ENCODE data around the gene SHANK1. TPM values are rescaled to one million over a fixed set of nuclear protein-coding genes. Genes with fewer than 3 reads are reported as not detected.

The SHANK1 gene
- total and polyA plus RNA-seq, 2 donors from 2014 or later: 0.24 to 0.35 TPM

DNA sequence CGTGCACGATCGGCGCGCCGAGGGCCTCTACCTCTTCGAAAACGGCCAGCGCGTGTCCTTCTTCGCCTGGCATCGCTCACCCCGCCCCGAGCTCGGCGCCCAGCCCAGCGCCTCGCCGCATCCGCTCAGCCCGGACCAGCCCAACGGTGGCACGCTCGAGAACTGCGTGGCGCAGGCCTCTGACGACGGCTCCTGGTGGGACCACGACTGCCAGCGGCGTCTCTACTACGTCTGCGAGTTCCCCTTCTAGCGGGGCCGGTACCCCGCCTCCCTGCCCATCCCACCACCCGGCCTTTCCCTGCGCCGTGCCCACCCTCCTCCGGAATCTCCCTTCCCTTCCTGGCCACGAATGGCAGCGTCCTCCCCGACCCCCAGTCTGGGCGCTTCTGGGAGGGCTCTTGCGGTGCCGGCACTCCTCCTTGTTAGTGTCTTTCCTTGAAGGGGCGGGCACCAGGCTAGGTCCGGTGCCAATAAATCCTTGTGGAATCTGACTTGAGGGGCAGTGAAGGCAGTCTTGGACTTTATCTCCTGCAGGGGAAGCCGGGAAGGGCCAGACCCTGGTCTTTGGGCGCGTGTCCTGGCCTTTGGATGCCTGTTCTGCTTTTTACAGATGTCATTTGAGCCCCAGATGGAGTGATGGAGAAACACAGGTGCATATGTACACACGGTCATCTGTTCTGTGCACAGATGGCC, 5.8 kb upstream of the SHANK1 start:
- FAIRE-seq (no peak), DNase-seq (peak in 2 of 5 donors; percentile 40 to 53)
- peak overlapping the region; percentile 35 to 76 for H3K27ac ChIP-seq (ENCODE audit: low read depth in 2 of 2, low read length in 2 of 2)
- peak overlapping the region; percentile 63 to 71 (median 68) for H3K4me3 ChIP-seq (ENCODE audit: low read length in 3 of 3)
- H3K9me3 ChIP-seq (ENCODE audit: control insufficient read depth in 2 of 3, insufficient read depth in 1 of 3, low read length in 3 of 3): no peaks in the 10 kb centered on the region
- TF ChIP-seq, protein P1, sequence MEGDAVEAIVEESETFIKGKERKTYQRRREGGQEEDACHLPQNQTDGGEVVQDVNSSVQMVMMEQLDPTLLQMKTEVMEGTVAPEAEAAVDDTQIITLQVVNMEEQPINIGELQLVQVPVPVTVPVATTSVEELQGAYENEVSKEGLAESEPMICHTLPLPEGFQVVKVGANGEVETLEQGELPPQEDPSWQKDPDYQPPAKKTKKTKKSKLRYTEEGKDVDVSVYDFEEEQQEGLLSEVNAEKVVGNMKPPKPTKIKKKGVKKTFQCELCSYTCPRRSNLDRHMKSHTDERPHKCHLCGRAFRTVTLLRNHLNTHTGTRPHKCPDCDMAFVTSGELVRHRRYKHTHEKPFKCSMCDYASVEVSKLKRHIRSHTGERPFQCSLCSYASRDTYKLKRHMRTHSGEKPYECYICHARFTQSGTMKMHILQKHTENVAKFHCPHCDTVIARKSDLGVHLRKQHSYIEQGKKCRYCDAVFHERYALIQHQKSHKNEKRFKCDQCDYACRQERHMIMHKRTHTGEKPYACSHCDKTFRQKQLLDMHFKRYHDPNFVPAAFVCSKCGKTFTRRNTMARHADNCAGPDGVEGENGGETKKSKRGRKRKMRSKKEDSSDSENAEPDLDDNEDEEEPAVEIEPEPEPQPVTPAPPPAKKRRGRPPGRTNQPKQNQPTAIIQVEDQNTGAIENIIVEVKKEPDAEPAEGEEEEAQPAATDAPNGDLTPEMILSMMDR (IDR thresholded peaks at IDR 0.05; ENCODE audit: borderline replicate concordance, extremely low read depth, insufficient read depth): no peak
- H3K36me3 ChIP-seq (ENCODE audit: control insufficient read depth in 2 of 3, insufficient read depth in 3 of 3, low read length in 3 of 3): no peaks in the 10 kb centered on the region
- H3K4me1 ChIP-seq (ENCODE audit: control insufficient read depth in 2 of 3, insufficient read depth in 2 of 3, low read depth in 1 of 3, low read length in 3 of 3): peaks cover 0 to 15% (median 0%) of the 10 kb centered on the region in 3 donors
- H3K9ac ChIP-seq (ENCODE audit: low read length in 3 of 3): peak overlapping the region; percentile 42 to 77 (median 64)
- intact Hi-C loops (cut with DNase I): no loop called here
- no peaks in the 10 kb centered on the region for H3K27me3 ChIP-seq (ENCODE audit: control insufficient read depth, insufficient read depth, low read length)

DNA sequence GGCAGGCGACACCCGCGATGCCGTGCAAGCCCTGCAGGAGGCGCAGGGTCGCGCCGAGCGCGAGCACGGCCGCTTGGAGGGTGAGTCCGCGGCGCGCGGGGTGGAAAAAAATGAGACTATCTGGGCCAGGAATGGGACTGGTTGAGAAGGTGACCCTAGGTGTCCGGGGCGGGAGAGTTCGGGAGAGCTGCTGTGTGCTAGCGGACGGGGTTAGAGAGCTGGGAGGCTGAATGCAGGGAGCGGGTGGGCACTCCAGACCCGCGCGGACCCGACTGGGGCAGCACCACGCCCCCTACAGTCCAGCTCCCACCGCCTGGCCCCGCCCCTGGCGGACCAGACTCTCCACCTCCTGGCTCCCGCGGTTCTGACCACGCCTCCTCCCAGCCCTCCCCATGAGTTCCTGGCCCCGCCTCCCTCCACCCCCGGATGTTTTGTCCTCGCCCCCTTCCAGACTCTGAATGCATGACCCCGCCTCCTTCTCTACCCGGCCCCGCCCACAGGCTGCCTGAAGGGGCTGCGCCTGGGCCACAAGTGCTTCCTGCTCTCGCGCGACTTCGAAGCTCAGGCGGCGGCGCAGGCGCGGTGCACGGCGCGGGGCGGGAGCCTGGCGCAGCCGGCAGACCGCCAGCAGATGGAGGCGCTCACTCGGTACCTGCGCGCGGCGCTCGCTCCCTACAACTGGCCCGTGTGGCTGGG, 5.1 kb upstream of the SHANK1 start:
- Histone ChIP-seq H3K9me3 (ENCODE audit: control insufficient read depth in 2 of 3, insufficient read depth in 1 of 3, low read length in 3 of 3) (no peaks in the 10 kb centered on the region), H3K27me3 (ENCODE audit: control insufficient read depth, insufficient read depth, low read length) (no peaks in the 10 kb centered on the region), H3K4me1 (ENCODE audit: control insufficient read depth in 2 of 3, insufficient read depth in 2 of 3, low read depth in 1 of 3, low read length in 3 of 3) (peaks cover 0 to 15% (median 0%) of the 10 kb centered on the region in 3 donors), H3K4me3 (ENCODE audit: low read length in 3 of 3) (peak overlapping the region; percentile 65 to 73 (median 71)), H3K9ac (ENCODE audit: low read length in 3 of 3) (peak overlapping the region; percentile 42 to 77 (median 64)), H3K27ac (ENCODE audit: low read depth in 2 of 2, low read length in 2 of 2) (peak overlapping the region; percentile 47 to 76), H3K36me3 (ENCODE audit: control insufficient read depth in 2 of 3, insufficient read depth in 3 of 3, low read length in 3 of 3) (no peaks in the 10 kb centered on the region)
- peak; percentile 100 for DNase-seq
- TF ChIP-seq, protein P1 (IDR thresholded peaks at IDR 0.05; ENCODE audit: borderline replicate concordance, extremely low read depth, insufficient read depth): peak; percentile 64
- intact Hi-C loops (cut with DNase I): no loop called here
- no peak for FAIRE-seq

DNA sequence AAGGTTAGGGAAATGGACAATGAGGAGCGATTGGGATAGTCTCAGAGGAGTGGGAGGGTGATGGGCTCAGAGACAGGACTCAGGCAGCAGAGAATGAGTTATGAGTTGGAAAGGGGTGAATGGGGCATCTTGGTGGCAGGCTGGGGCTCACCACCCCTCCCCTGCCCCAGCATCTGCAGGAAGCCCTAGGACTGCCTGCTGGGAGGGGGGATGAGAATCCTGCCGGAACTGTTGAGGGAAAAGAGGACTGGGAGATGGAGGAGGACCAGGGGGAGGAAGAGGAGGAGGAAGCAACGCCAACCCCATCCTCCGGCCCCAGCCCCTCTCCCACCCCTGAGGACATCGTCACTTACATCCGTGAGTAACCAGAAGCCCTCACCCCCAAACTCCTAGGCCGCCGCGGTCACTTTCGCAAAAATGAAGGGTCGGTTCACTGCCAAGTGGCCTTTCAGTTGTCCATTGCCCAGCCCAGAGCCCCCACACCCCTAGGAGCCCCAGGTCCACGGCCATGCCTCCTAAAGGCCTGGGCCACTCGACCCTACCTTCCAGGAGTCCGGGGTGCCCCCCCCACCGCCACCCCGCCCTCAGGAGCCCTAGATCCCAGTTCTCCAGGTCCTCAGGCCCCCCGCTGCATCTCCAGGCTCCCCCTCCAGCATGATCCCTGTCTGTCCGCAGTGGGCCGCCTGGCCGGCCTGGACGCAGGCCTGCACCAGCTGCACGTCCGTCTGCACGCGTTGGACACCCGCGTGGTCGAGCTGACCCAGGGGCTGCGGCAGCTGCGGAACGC, 4.3 kb upstream of the SHANK1 start:
- intact Hi-C loops (cut with DNase I): no loop called here
- no peaks in the 10 kb centered on the region for H3K27me3 ChIP-seq (ENCODE audit: control insufficient read depth, insufficient read depth, low read length)
- H3K36me3 ChIP-seq (ENCODE audit: control insufficient read depth in 2 of 3, insufficient read depth in 3 of 3, low read length in 3 of 3): no peaks in the 10 kb centered on the region
- peaks cover 0 to 15% (median 0%) of the 10 kb centered on the region in 3 donors for H3K4me1 ChIP-seq (ENCODE audit: control insufficient read depth in 2 of 3, insufficient read depth in 2 of 3, low read depth in 1 of 3, low read length in 3 of 3)
- no peak for DNase-seq
- TF ChIP-seq, protein P1 (IDR thresholded peaks at IDR 0.05; ENCODE audit: borderline replicate concordance, extremely low read depth, insufficient read depth): no peak
- peak overlapping the region; percentile 11 to 47 for H3K27ac ChIP-seq (ENCODE audit: low read depth in 2 of 2, low read length in 2 of 2)
- H3K9ac ChIP-seq (ENCODE audit: low read length in 3 of 3): peak overlapping the region in 2 of 3 donors; percentile 34 to 36
- H3K9me3 ChIP-seq (ENCODE audit: control insufficient read depth in 2 of 3, insufficient read depth in 1 of 3, low read length in 3 of 3): no peaks in the 10 kb centered on the region
- FAIRE-seq: no peak
- peak overlapping the region; percentile 65 to 73 (median 68) for H3K4me3 ChIP-seq (ENCODE audit: low read length in 3 of 3)
